Neural cell (in vitro differentiated cells): ENCODE results near the gene C1RL. TPM values are rescaled to one million over a fixed set of nuclear protein-coding genes. Genes with fewer than 3 reads are reported as not detected.

Experiments
- H2AFZ ChIP-seq: fragments of 200-600, 300-800 bp; sonication (generic), shearing (Covaris generic); 2 replicates; pipeline ENCODE4 v1.6.0; 2014; ENCODE audit warnings: low read depth, mild to moderate bottlenecking, antibody characterized with exemption, low read length, moderate library complexity
- H3F3A ChIP-seq: fragments of 200-600 bp; shearing (Covaris generic); 2 replicates; pipeline ENCODE4 v1.6.1; 2016; ENCODE audit warnings: mild to moderate bottlenecking, moderate library complexity, mixed read lengths, antibody characterized with exemption, low read length; ENCODE audit not compliant: insufficient read depth, poor library complexity, severe bottlenecking
- H3K27ac ChIP-seq: fragments of 200-600, 300-800 bp; sonication (generic), shearing (Covaris generic); 2 replicates; pipeline ENCODE4 v1.5.1; 2014; ENCODE audit warnings: mild to moderate bottlenecking, low read length, moderate library complexity
- H3K27me3 ChIP-seq: fragments of 300-800, 200-600 bp; sonication (generic), shearing (Covaris generic); 2 replicates; pipeline ENCODE4 v1.6.0; 2014; ENCODE audit warnings: mild to moderate bottlenecking, low read depth, low read length, moderate library complexity; ENCODE audit not compliant: insufficient read depth
- H3K36me3 ChIP-seq: fragments of 300-800, 200-600 bp; sonication (generic), shearing (Covaris generic); 2 replicates; pipeline ENCODE4 v1.5.1; 2014; ENCODE audit warnings: mild to moderate bottlenecking, antibody characterized with exemption, low read length, moderate library complexity; ENCODE audit not compliant: insufficient read depth
- H3K4me2 ChIP-seq: fragments of 300-800, 200-600 bp; sonication (generic), shearing (Covaris generic); 2 replicates; pipeline ENCODE4 v1.6.0; 2014; ENCODE audit warnings: mild to moderate bottlenecking, low read length
- H3K4me3 ChIP-seq: fragments of 300-800, 200-600 bp; sonication (generic), shearing (Covaris generic); 2 replicates; pipeline ENCODE4 v1.5.1; 2014; ENCODE audit warnings: mild to moderate bottlenecking, low read length, moderate library complexity
- H3K79me2 ChIP-seq: fragments of 200-600 bp; shearing (Covaris generic); replicated peaks from 2 replicates; pipeline ENCODE4 v1.6.0; 2014; ENCODE audit warnings: mild to moderate bottlenecking, low read length, moderate library complexity; ENCODE audit not compliant: insufficient read depth
- H3K9ac ChIP-seq: fragments of 300-800, 200-600 bp; sonication (generic), shearing (Covaris generic); 2 replicates; pipeline ENCODE4 v1.6.1; 2016; ENCODE audit warnings: mild to moderate bottlenecking, low read length, mixed read lengths
- H3K9me2 ChIP-seq: fragments of 200-600 bp; shearing (Covaris generic); 2 replicates; pipeline ENCODE4 v1.6.1; 2016; ENCODE audit warnings: mild to moderate bottlenecking, low read length, mixed read lengths; ENCODE audit not compliant: insufficient read depth
- H3K9me3 ChIP-seq: fragments of 200-600, 300-800 bp; sonication (generic), shearing (Covaris generic); 2 replicates; pipeline ENCODE4 v1.6.1; 2016; ENCODE audit warnings: mild to moderate bottlenecking, mixed run types, low read length, moderate library complexity, mixed read lengths
- H4K20me1 ChIP-seq: fragments of 200-600 bp; shearing (Covaris generic); 2 replicates; pipeline ENCODE4 v1.6.1; 2016; ENCODE audit warnings: mild to moderate bottlenecking, mixed run types; ENCODE audit not compliant: insufficient read depth
- EP300 ChIP-seq: fragments of 450-650 bp; conservative IDR thresholded peaks from 2 replicates; pipeline ENCODE4 v1.6.1; 2014; ENCODE audit warnings: antibody characterized with exemption, mild to moderate bottlenecking, moderate library complexity; ENCODE audit not compliant: poor library complexity, severe bottlenecking
- EZH2 ChIP-seq: fragments of 200-600, 300-800 bp; shearing (Covaris generic), sonication (generic); IDR thresholded peaks from 2 replicates; pipeline ENCODE4 v1.6.1; 2014; ENCODE audit warnings: antibody characterized with exemption, low read length, borderline replicate concordance, mild to moderate bottlenecking; ENCODE audit not compliant: insufficient read depth, poor library complexity, severe bottlenecking
- MXI1 ChIP-seq: fragments of 450-650 bp; conservative IDR thresholded peaks from 2 replicates; pipeline ENCODE4 v1.6.1; 2014; ENCODE audit warnings: antibody characterized with exemption, mild to moderate bottlenecking; ENCODE audit not compliant: poor library complexity, severe bottlenecking
- POLR2AphosphoS5 ChIP-seq: IDR thresholded peaks from 2 replicates; pipeline ENCODE4 v1.6.1; 2012
- RAD21 ChIP-seq: fragments of 450-650 bp; conservative IDR thresholded peaks from 2 replicates; pipeline ENCODE4 v1.6.1; 2014; ENCODE audit warnings: antibody characterized with exemption, mild to moderate bottlenecking, moderate library complexity
- REST ChIP-seq: IDR thresholded peaks from 2 replicates; pipeline ENCODE4 v1.6.1; 2012; ENCODE audit warnings: borderline replicate concordance
- SMC3 ChIP-seq: fragments of 450-650 bp; conservative IDR thresholded peaks from 2 replicates; pipeline ENCODE4 v1.6.1; 2014; ENCODE audit warnings: antibody characterized with exemption, mild to moderate bottlenecking, moderate library complexity; ENCODE audit not compliant: poor library complexity
- TAF1 ChIP-seq: IDR thresholded peaks from 2 replicates; pipeline ENCODE4 v1.6.1; 2012; ENCODE audit warnings: low read depth
- polyA plus RNA-seq: library from polyadenylated mRNA; depleted of rRNA; stranded (reverse); fragments of >200 nt; gene quantifications from 2 replicates; pipeline ENCODE4 v1.2.3, GENCODE V29; 2014
- TF ChIP-seq, protein P1 (sequence below): fragments of 450-650 bp; IDR thresholded peaks from 2 replicates; pipeline ENCODE4 v1.5.1; 2014; ENCODE audit warnings: antibody characterized with exemption, mild to moderate bottlenecking, moderate library complexity; ENCODE audit not compliant: poor library complexity, severe bottlenecking

Gene C1RL
- polyA plus RNA-seq, 1 donor from 2014 or later = 2.8 TPM

- Histone ChIP-seq H3K27ac (no peak overlapping the region), H3K9me2 (no peaks in the 10 kb centered on the region), H3K79me2 (no peaks in the 10 kb centered on the region), H3F3A (no peaks in the 10 kb centered on the region), H2AFZ (no peak overlapping the region), H3K27me3 (no peaks in the 10 kb centered on the region), H3K4me3 (no peak overlapping the region), H3K9me3 (no peaks in the 10 kb centered on the region), H3K36me3 (no peaks in the 10 kb centered on the region), H3K9ac (no peak overlapping the region), H4K20me1 (no peaks in the 10 kb centered on the region), H3K4me2 (no peak overlapping the region)
- TF ChIP-seq RAD21 (no peak), TAF1 (no peak), EZH2 (no peak), REST (no peak), POLR2AphosphoS5 (no peak), EP300 (no peak), SMC3 (no peak), MXI1 (no peak)
- TF ChIP-seq, protein P1, sequence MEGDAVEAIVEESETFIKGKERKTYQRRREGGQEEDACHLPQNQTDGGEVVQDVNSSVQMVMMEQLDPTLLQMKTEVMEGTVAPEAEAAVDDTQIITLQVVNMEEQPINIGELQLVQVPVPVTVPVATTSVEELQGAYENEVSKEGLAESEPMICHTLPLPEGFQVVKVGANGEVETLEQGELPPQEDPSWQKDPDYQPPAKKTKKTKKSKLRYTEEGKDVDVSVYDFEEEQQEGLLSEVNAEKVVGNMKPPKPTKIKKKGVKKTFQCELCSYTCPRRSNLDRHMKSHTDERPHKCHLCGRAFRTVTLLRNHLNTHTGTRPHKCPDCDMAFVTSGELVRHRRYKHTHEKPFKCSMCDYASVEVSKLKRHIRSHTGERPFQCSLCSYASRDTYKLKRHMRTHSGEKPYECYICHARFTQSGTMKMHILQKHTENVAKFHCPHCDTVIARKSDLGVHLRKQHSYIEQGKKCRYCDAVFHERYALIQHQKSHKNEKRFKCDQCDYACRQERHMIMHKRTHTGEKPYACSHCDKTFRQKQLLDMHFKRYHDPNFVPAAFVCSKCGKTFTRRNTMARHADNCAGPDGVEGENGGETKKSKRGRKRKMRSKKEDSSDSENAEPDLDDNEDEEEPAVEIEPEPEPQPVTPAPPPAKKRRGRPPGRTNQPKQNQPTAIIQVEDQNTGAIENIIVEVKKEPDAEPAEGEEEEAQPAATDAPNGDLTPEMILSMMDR = no peak
These were observed 30.9 kb downstream of the C1RL start for GRCh38 chr12:7078163-7078562.

DNA sequence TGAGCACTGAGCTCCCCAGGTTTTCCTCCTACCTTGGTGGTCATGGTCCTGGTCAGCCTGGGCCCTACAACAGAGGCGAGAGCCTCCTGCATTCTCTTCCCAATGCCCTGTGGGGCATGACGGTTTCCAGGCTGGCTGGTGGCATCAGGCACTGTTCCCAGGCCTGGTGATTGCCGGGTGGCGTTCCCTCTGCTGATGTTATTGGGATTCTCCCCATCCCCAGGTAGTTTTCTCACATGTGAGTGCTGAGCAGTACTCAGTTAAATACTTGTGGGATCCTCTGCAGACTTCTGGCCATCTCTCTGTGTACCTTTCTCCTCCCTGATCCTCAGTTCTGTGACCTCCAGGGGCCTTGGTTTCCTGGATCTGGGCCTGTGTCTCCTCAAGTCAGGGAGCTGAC lies 32.5 kb downstream of the C1RL start:
- H3K36me3 ChIP-seq = no peaks in the 10 kb centered on the region
- no peaks in the 10 kb centered on the region for H3F3A ChIP-seq
- H3K79me2 ChIP-seq = no peaks in the 10 kb centered on the region
- H4K20me1 ChIP-seq = no peaks in the 10 kb centered on the region
- H3K4me3 ChIP-seq = no peak overlapping the region
- H3K9ac ChIP-seq = no peak overlapping the region
- H3K27ac ChIP-seq = no peak overlapping the region
- no peak overlapping the region for H2AFZ ChIP-seq
- H3K4me2 ChIP-seq = no peak overlapping the region
- TF ChIP-seq REST = no peak
- TF ChIP-seq EZH2 = no peak
- TF ChIP-seq POLR2AphosphoS5 = no peak
- TF ChIP-seq MXI1 = no peak
- TF ChIP-seq TAF1 = no peak
- TF ChIP-seq RAD21 = no peak
- TF ChIP-seq SMC3 = no peak
- TF ChIP-seq, protein P1 = no peak
- TF ChIP-seq EP300 = no peak
- H3K27me3 ChIP-seq = no peaks in the 10 kb centered on the region
- H3K9me2 ChIP-seq = no peaks in the 10 kb centered on the region
- no peaks in the 10 kb centered on the region for H3K9me3 ChIP-seq
